DND-41 (cell line): Measurements from ENCODE around the gene PTPRU.

ENCODE experiments used
- EZH2 ChIP-seq: IDR thresholded peaks from 3 replicates; pipeline ENCODE4 v1.6.1; 2012; ENCODE audit warnings: borderline replicate concordance, low read depth, mild to moderate bottlenecking, moderate library complexity, low read length, inconsistent platforms; ENCODE audit not compliant: severe bottlenecking
- TF ChIP-seq, protein P1 (sequence below): IDR thresholded peaks from 2 replicates; pipeline ENCODE4 v1.5.1; 2012; ENCODE audit warnings: borderline replicate concordance, low read length, moderate library complexity, mild to moderate bottlenecking; ENCODE audit not compliant: poor library complexity, severe bottlenecking; ENCODE audit errors: extremely low read depth

- TF ChIP-seq EZH2: no peak
- TF ChIP-seq, protein P1, sequence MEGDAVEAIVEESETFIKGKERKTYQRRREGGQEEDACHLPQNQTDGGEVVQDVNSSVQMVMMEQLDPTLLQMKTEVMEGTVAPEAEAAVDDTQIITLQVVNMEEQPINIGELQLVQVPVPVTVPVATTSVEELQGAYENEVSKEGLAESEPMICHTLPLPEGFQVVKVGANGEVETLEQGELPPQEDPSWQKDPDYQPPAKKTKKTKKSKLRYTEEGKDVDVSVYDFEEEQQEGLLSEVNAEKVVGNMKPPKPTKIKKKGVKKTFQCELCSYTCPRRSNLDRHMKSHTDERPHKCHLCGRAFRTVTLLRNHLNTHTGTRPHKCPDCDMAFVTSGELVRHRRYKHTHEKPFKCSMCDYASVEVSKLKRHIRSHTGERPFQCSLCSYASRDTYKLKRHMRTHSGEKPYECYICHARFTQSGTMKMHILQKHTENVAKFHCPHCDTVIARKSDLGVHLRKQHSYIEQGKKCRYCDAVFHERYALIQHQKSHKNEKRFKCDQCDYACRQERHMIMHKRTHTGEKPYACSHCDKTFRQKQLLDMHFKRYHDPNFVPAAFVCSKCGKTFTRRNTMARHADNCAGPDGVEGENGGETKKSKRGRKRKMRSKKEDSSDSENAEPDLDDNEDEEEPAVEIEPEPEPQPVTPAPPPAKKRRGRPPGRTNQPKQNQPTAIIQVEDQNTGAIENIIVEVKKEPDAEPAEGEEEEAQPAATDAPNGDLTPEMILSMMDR: no peak
Measured at GRCh38 chr1:29358183-29358582, 121.9 kb downstream of the PTPRU start.
